DMS153 (cell line): ENCODE data around the gene BPIFB1.

ENCODE experiments used
- DNase-seq: peaks from one replicate; lab custom pipeline; 2025; lab: John Stamatoyannopoulos, UW

BPIFB1 gene

DNA sequence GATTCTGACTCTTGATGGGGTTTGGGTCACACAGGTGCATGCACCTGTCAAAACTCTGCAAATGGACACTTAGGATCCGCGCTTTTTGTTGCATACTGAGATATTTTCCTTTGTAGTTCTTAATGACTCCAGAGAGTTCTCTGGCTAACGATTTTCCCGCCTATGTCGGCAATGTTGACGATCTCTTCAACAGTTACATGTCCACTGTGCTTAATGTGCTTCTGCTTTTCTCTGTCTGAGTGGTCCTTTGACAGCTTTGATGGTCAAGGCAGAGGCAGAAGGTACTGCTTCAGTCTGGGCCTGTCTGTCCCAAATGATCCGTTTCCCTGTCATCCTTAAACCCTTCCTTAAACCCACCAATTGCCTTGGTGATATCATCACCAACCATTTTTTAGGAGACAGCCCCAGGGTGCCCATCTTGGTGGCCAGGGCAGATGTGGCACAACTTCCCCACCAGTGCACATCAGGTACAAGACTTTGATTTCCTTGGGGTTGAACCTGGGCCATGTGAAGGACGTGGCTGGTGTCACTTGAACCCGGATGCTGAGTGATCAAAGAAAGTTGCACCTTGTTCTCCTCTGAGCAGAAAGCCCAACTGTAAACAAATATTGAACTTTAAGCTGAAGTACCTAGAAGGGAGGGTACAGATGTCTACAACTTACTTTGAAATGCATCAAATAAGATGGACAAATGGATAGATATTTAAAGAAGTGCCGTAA, 10.7 kb upstream of the BPIFB1 start:
- DNase-seq, result no peak

DNA sequence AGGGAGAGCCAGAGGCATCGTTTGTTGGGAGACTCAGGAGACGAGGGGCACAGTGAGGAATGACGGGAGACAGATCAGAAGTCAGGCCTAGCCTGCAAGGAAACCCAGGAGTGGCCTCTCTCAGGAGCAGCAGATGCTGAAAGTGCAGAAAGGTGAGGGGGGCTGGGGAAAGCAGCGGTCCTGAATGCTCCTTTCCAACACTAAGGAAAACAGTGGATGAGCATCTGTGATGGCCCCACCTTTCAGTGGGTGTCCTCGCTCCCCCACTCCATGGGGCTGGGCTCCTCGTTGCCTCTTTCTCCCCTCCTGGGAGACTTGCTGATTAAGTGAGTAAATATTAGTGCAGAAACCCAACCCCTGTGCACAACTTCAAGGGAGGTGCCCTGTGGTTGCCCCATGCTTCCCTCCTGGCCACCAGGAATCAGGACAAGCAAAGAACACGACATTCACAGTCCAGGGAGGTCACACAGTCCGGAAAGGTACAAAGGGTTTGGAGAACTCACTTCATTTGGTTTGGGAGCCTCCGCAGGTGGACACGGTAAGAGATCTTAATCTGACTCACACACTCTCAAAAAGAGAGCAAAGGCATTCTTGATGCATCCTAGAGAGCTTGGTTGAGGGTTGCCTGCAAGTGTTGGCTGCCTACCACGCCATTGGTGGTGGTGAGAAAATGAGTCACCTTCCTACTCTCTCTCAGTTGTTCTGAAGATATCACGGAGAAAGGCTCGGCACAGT, 9.7 kb upstream of the BPIFB1 start:
- no peak for DNase-seq

DNA sequence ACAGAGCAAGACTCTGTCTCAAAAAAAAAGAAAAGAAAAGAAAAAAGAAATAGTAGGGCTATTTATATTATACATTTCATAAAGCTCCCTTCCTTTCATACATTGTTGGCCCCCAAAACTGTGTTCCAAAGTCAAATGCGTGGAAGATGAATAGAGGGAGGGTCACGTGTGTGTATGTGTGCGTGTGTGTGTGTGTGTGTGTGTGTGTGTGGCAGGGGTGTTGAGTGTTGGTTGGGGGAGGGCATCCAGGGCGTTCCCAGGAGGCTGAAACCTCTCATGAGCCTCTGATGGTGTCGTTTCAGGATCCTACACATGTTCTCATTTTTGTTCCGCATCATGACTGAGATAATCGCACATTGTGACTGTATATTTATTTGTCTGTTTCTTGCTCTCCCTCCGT, 7.8 kb upstream of the BPIFB1 start:
- DNase-seq, result no peak

DNA sequence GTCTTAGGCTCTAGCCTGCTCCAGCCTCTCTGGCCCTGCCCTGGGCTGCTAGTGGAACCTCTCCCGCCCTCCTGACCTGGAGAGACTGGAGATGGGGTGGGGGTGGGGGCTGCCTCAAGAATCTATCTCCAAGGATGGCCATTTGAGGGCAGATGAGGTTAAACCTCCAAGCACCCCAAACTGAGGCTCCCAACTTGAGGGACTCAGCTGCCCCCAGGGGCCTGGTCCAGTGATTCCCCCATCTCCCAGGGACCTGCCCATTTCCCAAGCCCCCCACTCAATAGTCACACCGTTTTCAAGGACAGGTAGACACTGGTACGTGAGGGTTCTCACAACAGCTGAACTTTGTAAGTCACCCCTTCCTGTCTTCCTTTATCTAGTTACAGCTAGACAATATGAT, 7.1 kb upstream of the BPIFB1 start:
- no peak for DNase-seq

DNA sequence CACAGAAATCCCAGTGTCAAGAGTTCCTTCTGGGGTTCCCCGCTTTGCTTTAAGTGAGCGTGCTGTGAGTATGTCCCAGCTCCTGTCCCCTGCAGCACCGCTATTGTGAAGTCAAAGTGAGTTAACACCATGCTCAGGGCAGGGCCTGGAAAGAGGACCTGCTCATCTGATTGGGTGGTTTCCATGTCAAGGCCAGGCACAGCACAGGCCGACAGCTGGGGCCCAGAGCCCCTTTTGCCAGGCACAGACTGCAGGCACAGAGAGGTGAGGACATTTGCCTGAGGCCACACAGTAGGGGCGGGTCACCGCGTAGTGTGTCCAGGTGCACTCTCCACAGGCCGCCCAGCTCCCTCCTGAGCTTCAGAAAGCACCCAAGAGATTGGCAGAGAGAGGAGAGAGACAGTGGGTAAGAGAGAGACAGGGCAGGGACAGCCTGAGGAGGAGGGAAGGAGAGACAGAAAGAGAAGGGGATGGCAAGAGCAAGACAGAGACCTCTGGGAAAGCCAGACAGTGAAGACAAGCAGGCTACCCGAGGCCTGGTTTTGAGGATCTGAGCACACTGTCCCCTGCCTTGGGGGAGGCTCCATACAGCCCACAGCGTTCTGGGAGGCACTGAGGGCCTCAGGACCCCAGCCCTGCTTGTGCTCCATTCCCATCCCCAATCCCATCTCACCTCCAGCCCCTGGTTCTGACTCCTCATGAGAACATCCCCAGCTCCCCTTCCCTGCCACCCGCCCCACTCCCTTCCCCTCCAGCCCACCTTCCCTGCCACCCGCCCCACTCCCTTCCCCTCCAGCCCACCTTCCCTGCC, 6.5 kb upstream of the BPIFB1 start:
- no peak for DNase-seq

DNA sequence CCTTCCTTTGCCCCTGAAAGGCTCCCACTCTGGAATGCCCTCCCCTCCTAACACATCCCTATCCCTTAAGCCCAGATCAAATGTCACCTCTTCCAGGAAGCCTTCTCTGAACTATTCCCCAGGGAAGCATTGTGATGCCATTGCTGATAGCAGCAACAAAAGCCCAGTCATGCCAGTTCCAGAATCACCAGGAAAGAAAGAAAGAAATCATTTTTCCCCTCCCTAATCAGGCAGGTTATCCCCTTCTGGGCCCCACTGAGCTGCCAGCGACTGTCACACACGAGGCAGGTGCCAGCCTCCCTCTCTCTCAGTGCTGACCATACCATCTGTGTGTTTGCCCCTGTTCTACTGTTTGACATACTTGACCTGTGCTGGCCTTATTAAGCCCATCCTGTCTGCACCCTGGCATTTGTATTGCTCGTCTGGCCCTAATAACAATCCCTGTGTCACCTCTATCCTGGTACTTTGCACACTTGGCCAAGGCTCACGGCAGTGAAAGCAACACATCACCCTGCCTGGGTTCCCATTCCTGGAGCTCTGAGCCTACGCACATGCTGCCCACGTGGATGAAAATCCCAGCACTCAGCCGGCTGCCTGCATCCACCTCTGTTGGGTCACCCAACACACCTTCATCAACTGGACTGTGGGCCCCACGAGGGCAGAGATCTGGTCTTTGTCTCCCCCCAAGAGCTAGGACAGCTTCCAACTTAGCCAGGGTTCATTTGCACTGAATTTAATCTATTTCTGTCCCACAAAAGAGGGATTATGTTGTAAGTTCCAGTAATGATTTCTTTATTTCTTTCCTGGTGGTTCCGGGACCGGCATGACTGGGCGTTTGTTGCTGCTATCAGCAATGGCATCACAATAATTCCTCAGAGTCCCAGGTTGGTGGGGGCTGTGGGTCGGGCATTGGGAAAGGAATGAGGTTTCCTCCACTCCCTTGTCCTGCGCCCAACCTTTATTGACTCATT, 5.3 kb upstream of the BPIFB1 start:
- DNase-seq, result peak; percentile 46

DNA sequence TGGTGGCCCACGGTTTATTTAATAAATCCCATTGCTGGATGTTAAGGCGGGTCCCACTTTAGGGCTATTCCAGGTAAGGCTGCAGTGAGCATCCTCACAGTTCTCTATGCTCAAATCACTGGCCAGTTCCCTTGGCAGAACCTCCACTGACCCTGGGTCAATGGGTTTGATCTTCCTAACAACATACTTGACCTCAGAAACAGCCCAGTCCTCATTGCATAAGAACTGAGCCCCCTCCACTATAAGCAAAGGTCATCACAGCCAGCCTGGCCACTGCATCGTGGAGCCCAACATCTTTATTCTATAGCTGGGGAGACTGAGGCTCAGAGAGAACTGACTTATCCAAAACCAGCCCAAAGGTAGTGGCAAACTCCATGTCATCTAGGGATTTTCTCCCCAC, 4.3 kb upstream of the BPIFB1 start:
- no peak for DNase-seq

DNA sequence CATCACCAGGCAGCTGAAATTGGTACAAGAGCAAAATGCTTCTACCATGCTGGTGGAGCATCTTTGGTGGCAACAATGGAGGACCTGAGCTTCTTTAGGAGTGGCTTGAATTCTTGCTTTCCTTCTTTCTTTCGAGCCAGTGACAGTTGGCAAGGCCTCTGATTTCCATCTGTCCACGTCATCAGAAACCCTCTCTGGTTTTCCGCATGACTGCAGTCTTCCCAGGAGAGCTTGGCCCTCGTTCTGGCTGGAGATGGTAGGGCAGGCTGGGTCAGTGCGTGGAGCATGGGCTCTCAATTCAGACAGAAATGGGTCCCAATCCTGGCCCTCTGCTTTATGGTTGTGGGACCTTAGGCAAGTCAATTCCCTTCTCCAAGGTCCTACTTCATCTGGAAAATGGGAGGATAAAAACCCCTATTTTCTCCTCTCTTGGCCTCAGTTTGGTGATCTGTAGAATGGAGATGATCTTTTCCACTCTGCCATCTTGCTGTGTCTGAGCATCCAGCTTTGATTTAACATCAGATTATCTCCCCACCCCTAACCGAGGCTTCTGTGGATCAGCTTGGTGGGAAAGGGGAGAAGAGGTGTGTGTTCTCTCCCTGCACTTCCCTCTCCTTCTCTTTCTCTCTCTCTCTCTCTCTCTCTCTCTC, 3.6 kb upstream of the BPIFB1 start:
- DNase-seq, result no peak

DNA sequence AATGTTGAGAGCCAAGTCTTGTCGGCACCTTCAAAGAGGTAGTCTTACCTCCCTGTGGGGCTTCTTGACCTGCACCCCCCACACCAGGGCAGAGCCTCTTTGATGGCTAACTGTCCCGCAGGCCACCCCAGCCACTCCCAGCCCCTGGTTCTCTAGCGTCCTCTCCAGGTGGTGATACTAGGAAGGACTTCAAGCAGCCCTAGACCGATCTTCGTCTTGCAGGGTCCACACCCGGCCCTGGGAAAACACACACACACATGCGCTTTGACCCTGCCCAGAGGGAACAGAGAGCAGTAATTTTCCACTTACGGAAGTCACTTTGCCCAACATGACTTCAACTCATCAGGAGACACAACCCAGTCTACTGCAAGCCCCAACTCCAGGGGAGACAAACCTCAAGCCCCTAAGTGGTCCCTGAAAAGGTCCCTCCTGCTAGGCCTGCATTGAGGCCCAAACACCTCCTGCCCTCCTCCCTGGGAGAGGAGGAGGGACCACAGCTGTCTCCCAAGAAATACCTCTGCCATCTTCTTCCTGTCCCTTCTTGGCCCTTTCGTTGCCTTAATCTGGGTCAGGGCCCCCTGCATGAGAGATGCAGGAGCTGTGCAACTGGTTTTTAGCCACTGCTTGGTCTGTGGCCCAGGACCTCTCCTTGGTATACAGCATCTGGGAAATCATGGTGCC, 2.9 kb upstream of the BPIFB1 start:
- DNase-seq, result no peak

DNA sequence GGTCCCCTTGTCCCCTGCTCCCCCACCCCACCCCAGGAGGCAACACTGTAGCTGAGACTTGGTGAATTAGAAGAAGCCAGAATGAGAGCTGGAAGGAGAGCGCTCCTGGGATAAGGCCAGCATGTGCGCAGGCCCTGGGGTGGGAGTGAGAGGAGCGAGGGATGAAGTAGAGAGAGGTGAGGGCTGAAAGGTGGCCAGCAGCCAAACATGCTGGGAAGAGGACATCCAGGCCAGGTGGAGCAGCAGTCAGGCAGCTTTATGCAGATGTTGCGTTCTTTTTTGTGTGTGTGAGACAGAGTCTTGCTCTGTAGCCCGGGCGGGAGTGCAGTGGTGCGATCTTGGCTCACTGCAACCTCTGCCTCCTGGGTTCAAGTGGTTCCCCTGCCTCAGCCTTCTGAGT, 2.2 kb upstream of the BPIFB1 start:
- no peak for DNase-seq

DNA sequence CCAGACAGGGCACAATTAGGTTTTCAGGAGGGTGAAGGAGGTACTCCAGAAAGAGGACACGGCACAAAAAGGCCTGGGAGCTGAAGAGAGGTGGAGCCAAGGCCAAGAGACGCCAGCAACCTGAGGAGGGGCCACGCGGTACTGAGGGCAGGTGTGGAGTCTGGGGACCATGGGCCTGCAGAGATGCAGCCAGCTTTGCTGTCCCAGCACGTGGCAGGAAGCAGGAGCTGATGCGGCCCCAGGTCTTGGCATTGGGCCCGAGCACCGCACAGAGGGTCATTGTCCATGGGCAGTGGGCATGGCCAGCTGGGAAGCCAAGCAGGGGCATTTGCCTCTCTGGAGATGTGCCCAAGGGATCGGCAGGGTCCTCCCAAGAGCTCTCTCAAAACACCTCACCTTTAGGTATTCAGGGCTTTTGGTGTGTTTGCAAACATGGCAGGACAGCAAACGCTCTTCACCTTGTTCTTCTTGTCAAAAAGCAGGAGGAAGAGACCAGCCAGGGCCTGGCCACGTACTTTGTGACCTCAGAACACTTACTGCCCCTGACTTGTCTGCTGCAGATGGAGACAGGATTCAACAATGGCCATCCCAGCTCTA, 1.4 kb upstream of the BPIFB1 start:
- DNase-seq, result no peak

DNA sequence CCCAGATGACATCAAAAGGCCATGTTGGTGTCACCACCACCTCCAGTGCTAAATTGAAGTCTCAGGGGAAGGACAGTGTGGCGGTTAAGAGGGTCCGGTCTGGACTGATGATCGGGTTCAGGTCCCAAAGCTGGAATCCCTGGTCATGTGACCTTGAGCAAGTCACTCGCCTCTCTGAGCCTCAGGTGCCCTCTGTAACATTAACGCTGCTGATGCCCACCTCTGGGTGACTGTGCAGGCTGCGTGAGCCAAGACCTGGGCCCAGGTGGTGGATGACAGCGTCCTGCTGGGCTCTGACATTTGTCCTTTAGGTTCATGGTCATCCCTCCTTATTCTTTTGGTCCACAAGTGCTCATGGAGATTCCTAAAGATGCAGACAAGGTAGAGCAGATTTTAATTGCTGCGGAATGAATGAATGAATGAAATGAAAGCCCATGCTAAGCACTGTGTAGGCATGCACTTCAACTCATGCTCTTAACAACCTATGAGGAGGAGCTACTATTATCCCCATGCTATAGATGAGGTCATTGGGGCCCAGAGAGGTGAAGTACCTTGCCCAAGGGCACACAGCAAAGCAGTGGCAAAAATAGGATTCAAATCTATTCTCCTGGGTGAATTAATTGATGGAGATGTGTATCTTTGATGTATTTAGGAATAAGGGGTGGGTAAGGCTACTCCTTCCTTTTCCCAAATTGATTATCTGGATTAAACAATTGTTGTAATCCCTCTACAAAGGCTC, 649 bp upstream of the BPIFB1 start:
- DNase-seq, result no peak

DNA sequence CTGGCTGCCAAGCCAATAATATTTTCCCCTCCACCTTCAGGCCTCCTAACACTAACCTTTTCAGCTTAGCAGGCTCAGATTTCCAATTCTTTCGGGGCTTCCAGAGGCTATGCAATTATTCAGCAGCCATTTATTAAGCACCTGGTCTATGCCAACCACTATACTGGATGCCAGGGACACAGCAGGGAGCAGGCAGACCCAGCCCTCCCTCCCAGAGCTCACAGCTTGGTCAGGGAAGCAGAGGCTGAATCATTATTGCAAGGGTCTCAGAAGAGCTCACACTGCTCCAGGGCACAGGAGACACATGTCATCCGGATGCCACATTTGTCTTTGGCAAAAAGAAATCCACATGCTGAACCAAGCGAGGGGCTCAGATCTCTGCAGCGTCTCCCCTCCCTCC, 1.3 kb downstream of the BPIFB1 start:
- DNase-seq, result no peak

DNA sequence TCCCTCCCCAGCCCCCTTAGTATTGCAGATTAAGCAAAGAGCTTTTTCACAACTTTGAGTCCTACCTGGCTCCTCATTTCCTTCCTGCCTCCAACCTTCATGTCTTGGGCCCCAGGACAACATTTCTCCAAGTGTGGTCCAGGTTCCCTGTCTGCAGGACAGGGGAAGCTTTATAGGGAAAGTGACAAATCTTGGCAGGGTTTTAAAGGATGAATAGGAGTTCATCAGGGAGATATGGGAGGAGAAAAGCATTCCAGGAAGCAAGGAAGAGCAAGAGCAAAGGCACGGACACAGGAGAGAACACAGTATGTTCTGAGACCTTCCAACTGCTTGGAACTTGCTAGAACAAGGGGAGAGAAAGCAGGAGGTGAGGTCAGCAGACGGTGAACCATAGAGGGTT, 1.9 kb downstream of the BPIFB1 start:
- DNase-seq, result no peak

DNA sequence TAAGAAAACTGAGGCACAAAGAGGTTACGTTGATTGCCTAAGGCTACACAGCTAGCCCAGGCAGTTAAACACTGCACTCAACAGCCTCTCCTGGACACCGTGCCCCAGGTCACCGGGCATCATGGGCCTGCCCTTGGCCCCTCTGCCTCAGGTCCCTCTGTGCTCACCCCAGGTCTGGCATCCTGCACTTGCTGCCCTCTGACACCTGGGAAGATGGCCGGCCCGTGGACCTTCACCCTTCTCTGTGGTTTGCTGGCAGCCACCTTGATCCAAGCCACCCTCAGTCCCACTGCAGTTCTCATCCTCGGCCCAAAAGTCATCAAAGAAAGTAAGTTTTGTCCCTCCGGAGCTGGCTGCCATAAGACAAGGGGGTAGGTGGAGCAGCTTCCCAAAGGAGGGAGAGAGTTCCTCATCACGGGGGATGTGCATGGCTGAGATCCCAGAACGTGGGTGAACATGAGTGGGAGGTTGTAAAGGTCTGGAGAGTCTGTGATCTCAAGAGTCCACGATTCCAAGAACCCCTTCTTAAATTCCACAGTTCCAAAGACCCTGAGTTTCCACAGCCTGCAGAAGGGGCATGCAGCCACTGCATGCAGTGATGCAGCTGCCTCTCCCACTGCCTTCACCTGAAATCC, 3.0 kb downstream of the BPIFB1 start:
- DNase-seq, result no peak

DNA sequence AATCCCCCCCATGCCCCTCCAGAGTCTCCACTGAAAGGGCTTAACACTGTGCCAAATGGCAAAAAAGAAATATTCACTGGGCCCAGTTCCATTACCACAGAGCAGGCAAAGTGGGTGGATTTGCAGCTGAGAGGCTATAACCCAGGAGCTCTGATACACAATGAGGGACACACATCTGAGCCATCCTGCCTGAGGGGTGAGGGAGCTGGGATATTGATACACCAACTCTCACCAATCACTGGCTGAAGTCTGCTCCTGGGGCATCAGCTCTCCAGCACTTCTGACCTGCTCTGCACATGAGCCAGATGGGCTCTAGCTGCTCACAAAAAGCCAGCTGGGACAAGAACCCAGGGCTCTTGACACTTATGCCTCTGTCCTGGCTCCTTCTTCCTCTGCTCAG, 4.9 kb downstream of the BPIFB1 start:
- DNase-seq, result no peak

DNA sequence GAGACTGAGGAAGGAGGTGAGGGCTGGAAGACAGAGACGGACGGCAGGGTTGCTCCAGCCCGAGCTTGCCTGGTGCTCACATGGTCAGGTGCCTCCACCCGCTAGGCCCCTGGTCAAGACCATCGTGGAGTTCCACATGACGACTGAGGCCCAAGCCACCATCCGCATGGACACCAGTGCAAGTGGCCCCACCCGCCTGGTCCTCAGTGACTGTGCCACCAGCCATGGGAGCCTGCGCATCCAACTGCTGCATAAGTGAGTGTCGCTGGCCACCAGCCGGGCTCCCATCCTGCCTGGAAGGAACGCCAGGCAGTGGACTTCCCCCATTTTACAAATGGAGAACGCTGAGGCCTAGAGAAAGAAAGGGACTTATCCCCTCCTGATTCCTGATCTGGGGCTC, 7.8 kb downstream of the BPIFB1 start:
- no peak for DNase-seq

DNA sequence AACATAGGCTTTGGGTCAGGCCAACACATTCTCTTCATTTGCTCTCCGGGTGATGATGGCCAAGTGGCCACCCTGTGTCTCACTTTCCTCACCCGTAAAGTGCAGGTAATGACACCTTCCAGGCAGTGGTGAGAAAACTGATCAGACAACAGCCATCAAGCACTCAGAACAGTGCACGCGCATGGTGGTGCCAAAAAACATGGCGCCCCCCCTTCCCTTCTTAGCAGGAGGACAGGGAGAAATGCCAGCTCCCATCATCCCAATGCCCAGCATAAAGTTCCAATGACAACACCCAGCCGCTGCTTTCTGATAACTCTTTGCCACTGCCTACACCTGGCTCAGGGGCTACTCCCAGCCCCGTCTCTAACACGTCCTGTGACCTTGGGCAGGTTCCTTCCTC, 8.4 kb downstream of the BPIFB1 start:
- DNase-seq, result no peak

DNA sequence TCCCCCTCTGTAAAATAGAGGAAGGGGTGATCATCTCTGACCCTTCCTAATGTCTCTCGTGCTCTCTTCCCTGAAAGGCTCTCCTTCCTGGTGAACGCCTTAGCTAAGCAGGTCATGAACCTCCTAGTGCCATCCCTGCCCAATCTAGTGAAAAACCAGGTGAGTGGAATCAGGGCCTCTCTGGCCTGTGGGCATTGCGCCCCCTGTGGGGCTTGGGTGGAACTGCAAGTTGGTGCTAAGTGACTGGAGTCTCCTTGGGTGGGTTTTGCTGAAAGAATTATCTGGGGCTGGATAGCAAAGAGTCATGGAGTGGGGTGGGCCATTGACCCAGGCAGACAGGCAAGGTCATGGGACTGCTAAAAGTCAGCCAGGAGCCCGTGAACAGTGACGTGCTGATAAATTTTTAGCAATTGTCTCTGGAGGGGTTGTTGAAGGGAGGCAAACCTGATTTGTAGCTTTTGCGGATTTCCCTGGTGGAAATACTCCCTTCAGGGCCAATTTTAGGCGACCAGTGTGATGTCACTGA, 8.9 kb downstream of the BPIFB1 start:
- DNase-seq, result peak; percentile 30
